GM23338 (cell line): ENCODE data around the gene TYMS. TPM values are rescaled to one million over a fixed set of nuclear protein-coding genes. Genes with fewer than 3 reads are reported as not detected.
A peak's percentile ranks its signal among the peaks of the same experiment; 100 is the strongest.

Source experiments
- ATAC-seq: fragments of 200-7000 bp; cut with Tn5 transposase; 3 replicates; pipeline ENCODE4 v1.9.1; 2020
- DNase-seq: peaks from one replicate; pipeline ENCODE4 v3.0.0-alpha.2; 2015; ENCODE audit warnings: low spot score
- H2AFZ ChIP-seq: fragments of 200-600 bp; sonication (generic); 2 replicates; pipeline ENCODE4 v1.8.0; 2016; ENCODE audit warnings: antibody characterized with exemption, mild to moderate bottlenecking, moderate library complexity
- H3F3A ChIP-seq: fragments of 200-600 bp; sonication (generic); replicated peaks from 2 replicates; pipeline ENCODE4 v1.8.0; 2017; ENCODE audit warnings: antibody characterized with exemption, mixed run types, low read depth
- H3K27ac ChIP-seq: fragments of 200-600 bp; sonication (generic); 2 replicates; pipeline ENCODE4 v1.6.1; 2016; ENCODE audit warnings: low read depth
- H3K27me3 ChIP-seq: fragments of 200-600 bp; sonication (generic); 2 replicates; pipeline ENCODE4 v1.8.0; 2016; ENCODE audit warnings: mild to moderate bottlenecking, mixed run types, moderate library complexity; ENCODE audit not compliant: insufficient read depth
- H3K36me3 ChIP-seq: fragments of 200-600 bp; sonication (generic); 2 replicates; pipeline ENCODE4 v1.8.0; 2016; ENCODE audit warnings: mild to moderate bottlenecking; ENCODE audit not compliant: insufficient read depth
- H3K4me1 ChIP-seq: fragments of 200-600 bp; sonication (generic); 2 replicates; pipeline ENCODE4 v1.8.0; 2016; ENCODE audit warnings: mild to moderate bottlenecking, moderate library complexity; ENCODE audit not compliant: insufficient read depth
- H3K4me2 ChIP-seq: fragments of 200-600 bp; sonication (generic); 2 replicates; pipeline ENCODE4 v1.7.1; 2017; ENCODE audit warnings: mixed run types
- H3K4me3 ChIP-seq: fragments of 200-600 bp; sonication (generic); 2 replicates; pipeline ENCODE4 v1.6.1; 2016; ENCODE audit warnings: mixed run types
- H3K79me2 ChIP-seq: fragments of 200-600 bp; sonication (generic); replicated peaks from 2 replicates; pipeline ENCODE4 v1.8.0; 2017; ENCODE audit warnings: mild to moderate bottlenecking; ENCODE audit not compliant: insufficient read depth
- H3K9me2 ChIP-seq: fragments of 200-600 bp; sonication (generic); 2 replicates; pipeline ENCODE4 v1.8.0; 2017; ENCODE audit not compliant: insufficient read depth
- H4K20me1 ChIP-seq: fragments of 200-600 bp; sonication (generic); replicated peaks from 2 replicates; pipeline ENCODE4 v1.8.0; 2017; ENCODE audit warnings: mild to moderate bottlenecking; ENCODE audit not compliant: insufficient read depth
- H3K27ac Mint-ChIP-seq: 2 replicates; pipeline ENCODE4 v1.8.0; 2020; ENCODE audit warnings: inconsistent platforms, mild to moderate bottlenecking, moderate library complexity, mixed read lengths
- H3K27me3 Mint-ChIP-seq: 3 replicates; pipeline ENCODE4 v1.8.0; 2022; ENCODE audit warnings: low read depth, mild to moderate bottlenecking, moderate library complexity, mixed read lengths, inconsistent platforms; ENCODE audit not compliant: insufficient read depth, poor library complexity
- H3K36me3 Mint-ChIP-seq: 3 replicates; pipeline ENCODE4 v1.8.0; 2021; ENCODE audit warnings: low read depth, mild to moderate bottlenecking, inconsistent platforms, moderate library complexity, mixed read lengths
- H3K4me1 Mint-ChIP-seq: 3 replicates; pipeline ENCODE4 v1.8.0; 2020; ENCODE audit warnings: mild to moderate bottlenecking, inconsistent platforms, mixed read lengths
- H3K4me3 Mint-ChIP-seq: 3 replicates; pipeline ENCODE4 v1.8.0; 2021; ENCODE audit warnings: moderate library complexity, mild to moderate bottlenecking, inconsistent platforms, mixed read lengths
- H3K9me3 Mint-ChIP-seq: 3 replicates; pipeline ENCODE4 v1.8.0; 2020; ENCODE audit warnings: moderate library complexity, mild to moderate bottlenecking, inconsistent platforms, mixed read lengths
- CREB1 ChIP-seq: fragments of 250-450 bp; sonication (Bioruptor Pico); IDR thresholded peaks from 2 replicates; pipeline ENCODE4 v1.5.0; 2020; ENCODE audit warnings: low read depth, mild to moderate bottlenecking, moderate library complexity
- CTCF ChIP-seq, 2 experiments: fragments of 200-600 bp in 1 of 2; sonication (generic) in 1 of 2; conservative IDR thresholded peaks; 2 replicates each; pipeline versions ENCODE4 v1.5.1 to v1.6.1; 2016 to 2017; ENCODE audit warnings: antibody characterized with exemption in 2 of 2, low read depth in 2 of 2, mild to moderate bottlenecking in 2 of 2, moderate library complexity in 1 of 2
- POLR2AphosphoS5 ChIP-seq: IDR thresholded peaks from 2 replicates; pipeline ENCODE4 v1.6.1; 2016; ENCODE audit warnings: antibody characterized with exemption, low read depth
- REST ChIP-seq: IDR thresholded peaks from one replicate; pipeline ENCODE4 v1.6.1; 2018; ENCODE audit warnings: antibody characterized with exemption; ENCODE audit not compliant: unreplicated experiment
- ZNF114 ChIP-seq: fragments of 250-450 bp; sonication (Bioruptor Pico); IDR thresholded peaks from 2 replicates; pipeline ENCODE4 v1.5.0; 2020; ENCODE audit warnings: mild to moderate bottlenecking, moderate library complexity
- polyA plus RNA-seq: library from polyadenylated mRNA; unstranded; fragments of >200 nt; fragmentation: Nextera tagmentation; extraction: Ambion mirVana; gene quantifications from 2 replicates; pipeline ENCODE4 v1.2.1, GENCODE V29; 2016
- total RNA-seq: library from RNA; depleted of rRNA; stranded (reverse); fragments of >200 nt; shearing (Covaris generic); gene quantifications from 2 replicates; pipeline ENCODE4 v1.2.3, GENCODE V29; 2014

TYMS gene
- total and polyA plus RNA-seq, 2 experiments from 2014 or later = 52.9 to 72.3 TPM

GRCh38 chr18:712401-713134, 55.1 kb downstream of the TYMS start, which contains the start of gene ENOSF1:
Gene ENOSF1 (minus strand): TSS chr18:712630. CDS start chr18:712587, 43 bp downstream.
- Mint-ChIP-seq H3K4me1 (peaks cover 7% of the 10 kb centered on the region), H3K4me3 (peak within 1 kb of the TSS; percentile 78), H3K36me3 (peaks cover 26% of the 10 kb centered on the region), H3K9me3 (peaks cover 7% of the 10 kb centered on the region; the same call in 2 of the 3 replicates), H3K27ac (peak within 1 kb of the TSS; percentile 85), H3K27me3 (peaks cover 6% of the 10 kb centered on the region)
- Histone ChIP-seq H2AFZ (peak within 1 kb of the TSS; percentile 99), H4K20me1 (peaks cover 26% of the 10 kb centered on the region), H3K27ac (peak within 1 kb of the TSS; percentile 79; the same call in 1 of the 2 replicates), H3K79me2 (peaks cover 43% of the 10 kb centered on the region), H3K27me3 (0 out of 2 replicates have a peak, but pooled peaks cover 7% of the 10 kb centered on the region), H3F3A (peaks cover 5% of the 10 kb centered on the region; the same call in 1 of the 2 replicates), H3K4me3 (peak within 1 kb of the TSS; percentile 98), H3K36me3 (no peaks in the 10 kb centered on the region; the same call in 1 of the 2 replicates), H3K4me2 (peak within 1 kb of the TSS; percentile 96), H3K9me2 (no peaks in the 10 kb centered on the region), H3K4me1 (peaks cover 6% of the 10 kb centered on the region)
- peak; percentile 81 for TF ChIP-seq POLR2AphosphoS5
- no peak for TF ChIP-seq REST
- peak; percentile 51 to 80 for TF ChIP-seq CTCF (conservative IDR thresholded peaks at IDR 0.05; ENCODE audit: low read depth in 2 of 2)
- TF ChIP-seq CREB1 (CRISPR knock-in tag) = no peak; the same call in 1 of the 2 replicates
- peak; percentile 90 for ATAC-seq
- peak; percentile 90 for DNase-seq

GRCh38 chr18:713135-713490, 55.7 kb downstream of the TYMS start:
- H3K27me3 ChIP-seq = 0 out of 2 replicates have a peak, but pooled peaks cover 7% of the 10 kb centered on the region
- H3K79me2 ChIP-seq = peaks cover 37% of the 10 kb centered on the region
- H2AFZ ChIP-seq = peak overlapping the region; percentile 97
- peak overlapping the region; percentile 78 for H3K4me2 ChIP-seq
- H3K4me1 ChIP-seq = peaks cover 6% of the 10 kb centered on the region
- Mint-ChIP-seq H3K27me3 (peaks cover 6% of the 10 kb centered on the region), H3K27ac (no peak overlapping the region), H3K9me3 (peaks cover 7% of the 10 kb centered on the region; the same call in 2 of the 3 replicates), H3K4me1 (peaks cover 7% of the 10 kb centered on the region), H3K4me3 (peak overlapping the region; percentile 68), H3K36me3 (peaks cover 23% of the 10 kb centered on the region)
- H3K4me3 ChIP-seq = peak overlapping the region; percentile 57
- ATAC-seq (no peak), DNase-seq (no peak)
- H3F3A ChIP-seq = peaks cover 5% of the 10 kb centered on the region; the same call in 1 of the 2 replicates
- no peak for TF ChIP-seq ZNF114
- no peak overlapping the region for H3K27ac ChIP-seq
- peaks cover 25% of the 10 kb centered on the region for H4K20me1 ChIP-seq
- no peaks in the 10 kb centered on the region for H3K9me2 ChIP-seq
- no peaks in the 10 kb centered on the region; the same call in 1 of the 2 replicates for H3K36me3 ChIP-seq
